HG03196 (cell line): ENCODE data around the gene MAPK14.
"Not testable (repeated sequence)": the region's sequence is repeated elsewhere in the genome, so short reads cannot be mapped to it uniquely, and the experiment has no call there.

Experiments used
- ATAC-seq: cut with Tn5 transposase; IDR thresholded peaks from one replicate; pipeline ENCODE4 v1.9.1; 2021; ENCODE audit not compliant: unreplicated experiment

MAPK14 gene

GRCh38 chr6:36068012-36068392 lies 40.4 kb downstream of the MAPK14 start:
- no peak for ATAC-seq

- ATAC-seq, result no peak
These were observed 41.0 kb downstream of the MAPK14 start for GRCh38 chr6:36068586-36068985.

GRCh38 chr6:36069573-36069972 lies 42.0 kb downstream of the MAPK14 start:
- ATAC-seq, result no peak

DNA sequence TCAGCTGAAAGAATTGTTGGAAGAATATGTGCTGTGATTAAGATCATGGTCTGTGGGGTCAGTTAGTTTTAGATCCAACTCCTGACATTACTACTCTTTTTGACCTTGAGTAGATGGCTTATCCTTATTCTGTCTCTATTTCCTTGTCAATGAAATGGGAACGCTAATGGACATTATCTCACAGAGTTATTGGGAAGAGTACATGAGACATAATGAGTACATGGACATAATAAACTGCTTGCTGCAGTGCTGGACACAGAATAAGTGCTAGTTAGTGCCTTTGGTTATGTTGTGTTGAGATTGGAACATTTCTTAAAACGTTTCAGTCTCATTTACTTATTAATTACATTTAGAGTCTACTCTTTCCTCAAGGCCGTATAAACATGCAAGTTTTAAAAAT lies 42.6 kb downstream of the MAPK14 start:
- ATAC-seq, result no peak

DNA sequence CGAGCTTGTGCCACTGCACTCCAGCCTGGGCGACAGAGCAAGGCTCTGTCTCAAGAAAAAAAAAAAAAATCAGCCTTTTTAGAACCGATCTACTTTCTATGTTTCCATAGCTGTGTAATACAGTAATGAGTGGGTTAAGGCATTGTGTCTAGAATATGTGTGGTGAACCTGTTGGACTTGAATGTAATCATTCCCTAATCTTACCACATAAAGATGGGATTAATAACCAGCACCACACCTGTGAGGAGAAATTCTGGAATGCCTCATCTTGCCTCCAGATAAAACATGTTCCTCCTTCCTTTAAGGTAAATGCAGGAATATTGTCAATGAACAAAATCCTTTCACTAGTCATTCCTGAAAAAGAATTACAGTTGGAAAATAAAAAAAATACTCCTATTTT lies 43.7 kb downstream of the MAPK14 start:
- ATAC-seq, result no peak

GRCh38 chr6:36071714-36072113 lies 44.1 kb downstream of the MAPK14 start:
- no peak for ATAC-seq

- ATAC-seq, result no peak
These were observed 45.1 kb downstream of the MAPK14 start for GRCh38 chr6:36072681-36073080.

GRCh38 chr6:36073587-36073986 lies 46.0 kb downstream of the MAPK14 start:
- ATAC-seq, result no peak

- ATAC-seq, result no peak
These were observed 48.0 kb downstream of the MAPK14 start for GRCh38 chr6:36075656-36076055.

- ATAC-seq, result no peak
These were observed 48.8 kb downstream of the MAPK14 start for GRCh38 chr6:36076178-36077063.

DNA sequence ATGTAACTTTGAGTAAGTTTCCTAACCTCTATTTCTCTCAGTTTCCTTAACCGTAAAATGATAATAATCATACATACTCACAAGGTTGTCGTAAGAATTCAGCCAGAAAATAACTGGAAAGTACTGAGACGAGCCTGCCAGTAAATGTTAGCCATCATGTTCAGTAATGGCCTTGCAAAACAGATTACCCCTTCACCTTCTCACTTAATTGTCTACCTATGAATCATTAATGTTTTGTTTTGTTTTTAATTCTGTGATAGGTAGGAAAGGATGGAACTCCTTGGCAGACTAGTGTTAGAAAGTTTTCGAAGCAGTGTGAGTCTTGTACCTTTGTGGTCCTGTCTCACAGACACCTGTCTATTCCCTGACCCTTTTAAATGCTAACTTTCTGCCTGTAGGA lies 50.6 kb downstream of the MAPK14 start:
- ATAC-seq, result no peak

GRCh38 chr6:36079601-36080000 lies 52.0 kb downstream of the MAPK14 start:
- no peak for ATAC-seq

- ATAC-seq, result no peak
These were observed 54.7 kb downstream of the MAPK14 start for GRCh38 chr6:36082318-36082717.

DNA sequence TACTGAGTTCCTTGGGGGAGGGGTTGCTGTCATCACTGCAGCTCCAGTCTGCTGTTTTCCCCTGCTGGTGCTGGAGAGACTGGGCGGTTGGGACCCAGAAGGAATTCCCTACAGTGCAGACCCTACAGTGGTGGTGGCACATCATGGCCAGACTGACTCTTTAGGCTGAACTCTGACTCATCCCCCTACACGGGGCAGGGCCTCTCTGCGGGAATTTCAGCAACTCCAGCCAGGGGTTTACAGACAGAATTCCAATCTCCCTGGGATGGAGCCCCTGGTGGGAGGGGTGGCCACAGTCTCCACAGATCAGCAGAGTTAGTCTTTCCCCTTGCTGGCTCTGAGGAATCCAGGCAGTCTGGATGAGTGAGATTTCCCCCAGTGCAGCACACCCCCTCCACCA lies 55.8 kb downstream of the MAPK14 start:
- no peak for ATAC-seq

DNA sequence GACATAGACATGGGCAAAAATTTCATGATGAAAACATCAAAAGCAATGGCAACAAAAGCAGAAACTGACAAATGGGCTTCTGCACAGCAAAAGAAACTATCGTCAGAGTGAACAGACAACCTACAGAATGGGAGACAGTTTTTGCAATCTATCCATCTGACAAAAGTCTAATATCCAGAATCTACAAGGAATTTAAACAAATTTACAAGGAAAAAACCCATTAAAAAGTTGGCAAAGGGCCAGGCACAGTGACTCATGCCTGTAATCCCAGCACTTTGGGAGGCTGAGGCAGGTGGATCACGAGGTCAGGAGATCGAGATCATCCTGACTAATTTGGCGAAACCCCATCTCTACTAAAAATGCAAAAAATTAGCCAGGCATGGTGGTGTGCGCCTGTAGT lies 60.6 kb downstream of the MAPK14 start:
- ATAC-seq, result not testable (repeated sequence)

DNA sequence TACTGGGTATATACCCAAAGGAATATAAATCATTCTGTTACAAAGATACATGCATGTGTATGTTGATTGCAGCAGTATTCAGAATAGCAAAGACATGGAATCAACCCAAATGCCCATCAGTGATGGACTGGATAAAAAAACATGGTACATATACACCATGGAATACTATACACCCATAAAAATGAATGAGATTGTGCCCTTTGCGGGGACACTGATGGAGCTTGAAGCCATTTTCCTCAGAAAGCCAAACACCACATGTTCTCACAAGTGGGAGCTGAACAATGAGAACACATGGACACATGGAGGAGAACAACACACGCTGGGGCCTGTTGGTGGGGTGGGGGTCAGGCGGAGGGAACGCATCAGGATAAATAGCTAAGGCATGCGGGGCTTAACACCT lies 61.4 kb downstream of the MAPK14 start:
- ATAC-seq, result no peak

DNA sequence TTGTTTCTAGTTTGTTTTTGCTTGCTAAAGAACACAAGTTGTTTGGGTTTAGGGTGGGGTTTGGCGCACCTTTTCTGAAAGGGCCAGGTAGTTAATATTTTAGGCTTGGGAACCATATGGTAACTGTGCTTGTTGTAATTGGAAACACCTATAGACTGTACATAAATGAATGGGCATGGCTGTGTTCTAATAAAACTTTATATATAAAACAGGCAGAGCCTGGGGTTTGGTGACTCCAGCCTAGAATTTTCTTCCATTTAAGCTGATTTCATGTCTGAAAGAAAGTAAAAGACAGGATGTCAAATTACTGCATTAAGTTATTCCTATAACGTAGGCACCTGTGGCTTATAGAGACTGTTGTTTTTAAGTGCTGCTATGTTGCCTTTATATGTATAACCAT lies 66.6 kb downstream of the MAPK14 start:
- ATAC-seq, result no peak

GRCh38 chr6:36094753-36095496 lies 67.3 kb downstream of the MAPK14 start:
- no peak for ATAC-seq

DNA sequence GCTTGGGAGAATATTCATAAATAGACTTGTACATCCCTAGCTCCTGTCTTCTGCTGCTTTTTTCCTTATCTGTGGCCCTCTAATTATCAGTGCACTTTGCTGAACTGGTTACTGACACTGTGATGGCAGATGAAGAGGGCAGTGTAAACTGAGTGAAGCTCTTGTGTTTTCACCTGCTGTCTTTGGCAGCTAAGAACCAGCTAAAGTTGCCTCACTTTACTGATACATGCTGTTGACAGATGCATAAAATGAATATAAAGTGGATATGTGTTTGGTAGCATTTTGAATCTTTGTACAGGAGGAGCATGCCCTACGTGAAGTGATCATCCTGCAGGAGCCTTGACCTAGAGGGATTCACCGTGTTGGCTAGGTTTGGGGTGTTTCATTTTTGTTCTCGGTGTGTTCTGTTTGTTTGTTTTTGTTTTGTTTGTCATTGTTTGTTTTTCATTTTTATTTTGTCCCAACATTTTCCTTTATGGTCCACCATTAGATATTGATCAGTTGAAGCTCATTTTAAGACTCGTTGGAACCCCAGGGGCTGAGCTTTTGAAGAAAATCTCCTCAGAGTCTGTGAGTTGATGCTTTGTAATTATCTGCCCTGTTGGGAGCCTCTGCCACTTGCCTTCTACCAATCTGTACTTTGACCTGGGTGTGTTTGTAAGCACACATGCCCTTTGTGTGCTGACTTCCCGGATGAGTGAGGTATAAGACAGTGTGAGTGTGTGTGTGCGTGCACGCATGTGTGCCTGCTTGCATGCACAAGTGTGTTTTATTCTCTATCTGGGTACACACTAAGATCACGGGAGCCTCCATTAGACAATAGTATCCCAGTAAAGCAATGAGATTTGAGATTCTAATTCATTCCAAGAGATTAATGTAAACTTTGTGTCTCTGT lies 68.1 kb downstream of the MAPK14 start:
- no peak for ATAC-seq

GRCh38 chr6:36098253-36098919 lies 70.8 kb downstream of the MAPK14 start:
- no peak for ATAC-seq
